Mucosa of stomach (tissue), 1 donor: ENCODE measurements around the gene ZNRD2.

Experiments
- H3K27me3 ChIP-seq: one replicate; pipeline ENCODE4 v1.7.0; 2013; ENCODE audit warnings: mild to moderate bottlenecking, low read length; ENCODE audit not compliant: control insufficient read depth, insufficient read depth
- H3K36me3 ChIP-seq: one replicate; pipeline ENCODE4 v1.7.0; 2013; ENCODE audit warnings: low read length; ENCODE audit not compliant: control insufficient read depth, insufficient read depth
- H3K4me1 ChIP-seq: one replicate; pipeline ENCODE4 v1.7.0; 2013; ENCODE audit warnings: mild to moderate bottlenecking, low read length; ENCODE audit not compliant: control insufficient read depth, insufficient read depth
- H3K4me3 ChIP-seq: one replicate; pipeline ENCODE4 v1.7.0; 2013; ENCODE audit warnings: low read length
- H3K9ac ChIP-seq: one replicate; pipeline ENCODE4 v1.7.0; 2013; ENCODE audit warnings: mild to moderate bottlenecking, low read length, moderate library complexity
- H3K9me3 ChIP-seq: one replicate; pipeline ENCODE4 v1.7.0; 2013; ENCODE audit warnings: mild to moderate bottlenecking, low read length, moderate library complexity; ENCODE audit not compliant: control insufficient read depth
- donor health status: Pancreatic carcinoma.

ZNRD2 gene

DNA sequence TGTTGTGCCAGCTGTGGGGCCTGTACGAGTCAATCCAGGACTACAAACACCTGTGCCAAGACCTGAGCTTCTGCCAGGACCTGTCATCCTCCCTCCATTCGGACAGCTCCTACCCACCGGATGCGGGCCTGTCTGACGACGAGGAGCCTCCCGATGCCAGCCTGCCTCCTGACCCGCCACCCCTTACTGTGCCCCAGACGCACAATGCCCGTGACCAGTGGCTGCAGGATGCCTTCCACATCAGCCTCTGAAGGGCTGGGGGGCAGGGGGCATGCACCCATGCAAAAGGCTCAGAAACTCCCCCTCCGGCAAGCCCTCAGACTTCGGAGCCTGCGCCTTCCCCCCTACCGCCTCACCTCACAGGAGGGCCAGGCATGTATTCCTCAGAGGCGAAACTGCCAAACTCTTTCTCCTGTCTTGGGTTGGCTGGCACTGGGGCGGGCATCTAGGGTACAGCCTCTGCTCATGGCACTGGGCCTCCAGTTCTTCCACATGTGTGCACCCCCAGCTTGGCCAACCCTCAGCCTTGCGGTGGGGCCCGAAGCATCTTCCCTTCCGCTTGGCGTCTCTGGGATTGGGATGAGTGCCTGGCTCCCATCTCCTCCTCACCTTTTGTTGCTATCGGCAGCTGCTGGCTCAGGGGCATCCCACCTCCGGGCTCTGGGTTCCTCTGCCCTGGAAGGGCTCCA is 3.3 kb downstream of the ZNRD2 start:
- Histone ChIP-seq H3K9ac (peak overlapping the region; percentile 33), H3K4me3 (no peak overlapping the region), H3K9me3 (no peaks in the 10 kb centered on the region), H3K36me3 (no peaks in the 10 kb centered on the region), H3K27me3 (no peaks in the 10 kb centered on the region), H3K4me1 (peaks cover 75% of the 10 kb centered on the region)

DNA sequence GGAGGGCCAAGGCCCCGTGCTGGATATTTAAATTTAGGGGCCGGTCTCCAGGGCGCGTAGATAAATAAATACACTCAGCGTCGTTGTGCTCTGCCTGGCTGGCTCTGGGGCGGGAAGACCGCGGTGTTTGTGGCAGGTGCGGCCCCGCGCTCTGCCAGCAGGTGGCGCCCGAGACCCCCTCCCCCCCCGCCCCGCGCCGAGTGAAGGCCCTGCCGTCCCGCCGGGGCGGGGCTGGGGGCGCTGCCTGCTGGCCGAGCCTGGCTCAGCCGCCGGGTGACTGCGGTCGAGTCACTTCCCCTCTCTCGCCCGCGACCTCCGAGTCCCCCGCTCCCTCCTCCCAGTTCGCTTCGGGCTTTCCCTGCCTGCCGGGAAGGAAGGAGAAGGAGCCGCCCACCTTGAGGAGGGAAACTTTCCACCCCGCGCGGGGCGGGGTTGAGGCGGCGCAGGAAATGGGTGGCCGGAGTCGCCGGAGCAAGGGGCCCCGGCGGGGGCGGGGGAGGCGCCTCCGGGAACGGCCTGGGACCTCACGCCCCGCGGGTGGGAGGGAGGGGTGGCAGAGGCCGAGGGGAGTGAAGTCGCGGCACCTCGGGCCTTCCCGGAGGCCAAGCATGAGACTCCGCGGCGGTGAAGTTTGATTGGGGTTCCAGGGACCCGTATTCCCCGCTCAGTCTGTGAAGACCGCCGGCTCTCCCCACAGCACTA is 4.0 kb downstream of the ZNRD2 start:
- H3K9me3 ChIP-seq, result no peaks in the 10 kb centered on the region
- peaks cover 74% of the 10 kb centered on the region for H3K4me1 ChIP-seq
- peak overlapping the region; percentile 37 for H3K4me3 ChIP-seq
- no peaks in the 10 kb centered on the region for H3K27me3 ChIP-seq
- peak overlapping the region; percentile 50 for H3K9ac ChIP-seq
- no peaks in the 10 kb centered on the region for H3K36me3 ChIP-seq

DNA sequence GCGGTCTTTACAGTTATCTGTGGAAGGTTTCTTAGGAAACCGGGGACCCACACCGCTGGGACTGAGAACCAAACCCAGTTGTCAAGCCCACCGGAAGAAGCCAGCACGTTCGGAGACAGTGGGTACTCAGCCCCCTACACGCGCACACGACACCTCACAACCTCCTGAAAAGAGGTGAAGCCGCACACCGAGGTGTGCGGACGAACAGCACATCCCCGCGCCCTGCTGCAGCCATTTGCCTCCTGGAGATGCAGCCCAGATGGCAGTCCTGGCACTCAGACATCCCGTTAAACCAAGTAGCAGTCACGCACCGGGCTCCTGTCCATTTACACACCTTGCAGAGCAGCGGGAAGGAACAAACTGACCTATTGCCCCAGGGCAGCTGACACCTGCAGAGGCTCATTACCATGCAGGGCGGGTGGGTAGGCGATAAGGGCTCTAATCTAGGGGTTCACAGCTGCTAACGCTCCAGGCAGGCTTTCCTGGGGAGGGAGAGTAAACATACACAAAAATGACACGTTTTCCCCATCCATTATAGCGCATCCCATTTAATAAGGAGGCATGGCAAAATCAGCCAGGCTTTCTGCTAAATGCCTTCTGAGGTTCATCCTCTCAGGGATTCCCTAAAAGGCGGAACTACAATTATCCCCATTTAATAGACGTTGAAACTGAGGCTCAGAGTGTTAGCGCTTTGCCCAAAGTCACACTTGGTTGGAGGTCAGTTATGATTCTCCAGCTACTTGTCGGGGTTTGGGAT is 4.7 kb downstream of the ZNRD2 start:
- H3K9ac ChIP-seq, result peak overlapping the region; percentile 50
- peaks cover 70% of the 10 kb centered on the region for H3K4me1 ChIP-seq
- no peaks in the 10 kb centered on the region for H3K9me3 ChIP-seq
- H3K27me3 ChIP-seq, result no peaks in the 10 kb centered on the region
- H3K36me3 ChIP-seq, result peaks cover under 1% of the 10 kb centered on the region
- peak overlapping the region; percentile 37 for H3K4me3 ChIP-seq

GRCh38 chr11:65575568-65576231 is 5.4 kb downstream of the ZNRD2 start, which contains the start of gene EHBP1L1:
Gene EHBP1L1, plus strand, starts transcription at chr11:65576053. Its CDS starts 250 bp downstream, at chr11:65576303.
- H3K4me3 ChIP-seq, result peak within 1 kb of the TSS; percentile 89
- H3K9ac ChIP-seq, result peak within 1 kb of the TSS; percentile 79
- H3K4me1 ChIP-seq, result peaks cover 72% of the 10 kb centered on the region
- H3K27me3 ChIP-seq, result no peaks in the 10 kb centered on the region
- peaks cover 6% of the 10 kb centered on the region for H3K36me3 ChIP-seq
- no peaks in the 10 kb centered on the region for H3K9me3 ChIP-seq

DNA sequence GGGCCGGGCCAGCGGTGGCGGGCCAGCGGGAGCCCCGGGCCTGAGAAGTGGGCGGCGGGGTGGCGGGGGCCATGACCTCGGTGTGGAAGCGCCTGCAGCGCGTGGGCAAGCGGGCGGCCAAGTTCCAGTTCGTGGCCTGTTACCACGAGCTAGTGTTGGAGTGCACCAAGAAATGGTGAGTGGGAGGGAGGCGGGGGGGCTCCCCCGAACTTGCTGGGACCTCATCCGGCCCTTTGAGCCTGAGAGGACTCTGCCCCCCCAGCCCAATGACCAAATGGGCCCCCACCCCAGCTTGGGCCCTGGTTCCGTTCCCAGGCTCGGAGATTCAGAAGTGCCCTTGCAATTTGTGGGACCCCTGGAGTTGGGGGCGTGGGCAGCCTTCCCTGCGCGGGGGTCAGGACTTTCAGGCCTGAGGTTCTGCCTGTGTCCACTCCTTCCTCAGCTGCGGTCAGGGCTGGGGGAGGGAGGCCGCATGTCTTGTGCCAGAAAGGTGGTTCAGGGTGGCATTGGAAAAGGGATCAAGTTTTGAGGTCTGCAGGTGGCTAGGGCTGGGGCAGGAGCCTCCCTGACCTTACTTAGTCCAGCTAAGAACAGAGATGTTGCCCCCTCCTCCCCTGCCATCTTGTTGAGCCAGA is 6.1 kb downstream of the ZNRD2 start:
- H3K9me3 ChIP-seq, result no peaks in the 10 kb centered on the region
- H3K4me1 ChIP-seq, result peaks cover 67% of the 10 kb centered on the region
- peaks cover 12% of the 10 kb centered on the region for H3K36me3 ChIP-seq
- peak overlapping the region; percentile 79 for H3K9ac ChIP-seq
- peak overlapping the region; percentile 89 for H3K4me3 ChIP-seq
- H3K27me3 ChIP-seq, result no peaks in the 10 kb centered on the region

- Histone ChIP-seq H3K4me3 (peak overlapping the region; percentile 89), H3K9me3 (no peaks in the 10 kb centered on the region), H3K9ac (peak overlapping the region; percentile 79), H3K4me1 (peaks cover 59% of the 10 kb centered on the region), H3K36me3 (peaks cover 13% of the 10 kb centered on the region), H3K27me3 (no peaks in the 10 kb centered on the region)
Measured at GRCh38 chr11:65576867-65577755, 6.8 kb downstream of the ZNRD2 start.

DNA sequence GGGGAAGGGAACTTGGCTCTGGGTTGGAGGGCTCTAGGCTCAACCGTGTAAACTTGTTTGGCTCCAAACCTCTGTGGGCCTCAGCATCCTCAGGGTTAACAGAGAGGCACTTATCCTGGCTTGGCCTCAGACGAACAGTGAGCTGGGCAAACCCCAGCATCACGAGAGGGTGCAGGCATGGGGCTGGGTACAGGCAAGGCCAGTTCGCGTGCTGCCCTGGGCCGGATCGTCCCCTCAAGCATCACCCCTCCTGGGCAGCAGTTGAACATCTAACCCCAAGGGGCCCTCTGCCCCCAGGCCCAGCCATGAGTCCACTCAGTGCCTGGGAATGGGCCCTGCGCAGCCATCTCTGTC is 7.5 kb downstream of the ZNRD2 start:
- peak overlapping the region; percentile 41 for H3K4me3 ChIP-seq
- no peaks in the 10 kb centered on the region for H3K9me3 ChIP-seq
- H3K4me1 ChIP-seq, result peaks cover 58% of the 10 kb centered on the region
- no peaks in the 10 kb centered on the region for H3K27me3 ChIP-seq
- H3K36me3 ChIP-seq, result peaks cover 13% of the 10 kb centered on the region
- peak overlapping the region; percentile 79 for H3K9ac ChIP-seq

DNA sequence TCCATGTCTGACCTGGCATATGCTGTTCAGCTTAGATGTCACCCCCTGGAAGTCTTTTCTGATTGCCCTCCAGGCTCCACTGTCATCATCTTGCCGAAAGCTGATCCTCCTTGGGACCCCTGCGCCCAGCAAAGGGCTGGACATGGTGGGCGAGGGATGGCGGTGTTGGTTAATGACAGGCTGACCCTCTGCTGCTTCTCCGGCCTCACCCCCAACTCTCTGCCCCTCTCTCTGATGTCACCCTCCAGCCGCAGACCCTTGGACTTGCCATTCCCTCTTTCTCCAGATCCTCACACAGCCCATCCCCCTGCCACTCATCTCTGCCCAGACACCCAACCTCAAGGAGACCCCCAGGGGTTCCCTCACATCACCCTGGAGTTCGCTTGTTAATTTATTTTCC is 7.9 kb downstream of the ZNRD2 start:
- Histone ChIP-seq H3K27me3 (no peaks in the 10 kb centered on the region), H3K36me3 (peaks cover 13% of the 10 kb centered on the region), H3K9me3 (no peaks in the 10 kb centered on the region), H3K4me3 (peak overlapping the region; percentile 41), H3K9ac (peak overlapping the region; percentile 79), H3K4me1 (peaks cover 55% of the 10 kb centered on the region)

GRCh38 chr11:65578667-65579066 is 8.4 kb downstream of the ZNRD2 start:
- Histone ChIP-seq H3K4me1 (peaks cover 50% of the 10 kb centered on the region), H3K36me3 (peaks cover 16% of the 10 kb centered on the region)

GRCh38 chr11:65579291-65579690 is 9.0 kb downstream of the ZNRD2 start:
- Histone ChIP-seq H3K27me3 (no peaks in the 10 kb centered on the region), H3K4me1 (peaks cover 51% of the 10 kb centered on the region), H3K4me3 (no peak overlapping the region), H3K9me3 (no peaks in the 10 kb centered on the region), H3K9ac (no peak overlapping the region), H3K36me3 (peaks cover 18% of the 10 kb centered on the region)

More at GRCh38 chr11:65578667-65579066, 8.4 kb downstream of the ZNRD2 start:
- Histone ChIP-seq H3K4me3 (no peak overlapping the region), H3K27me3 (no peaks in the 10 kb centered on the region), H3K9ac (peak overlapping the region; percentile 18), H3K9me3 (no peaks in the 10 kb centered on the region)
